Measurements from ENCODE around the gene NALCN. TPM values are rescaled to one million over a fixed set of nuclear protein-coding genes. Genes with fewer than 3 reads are reported as not detected.

NALCN gene
- total and polyA plus RNA-seq, 10 donors: 0.02 to 0.13 (median 0.09) TPM; not detected in 2

- no peak for TF ChIP-seq CTCF (IDR thresholded peaks at IDR 0.05 in 8 of 11, conservative IDR thresholded peaks at IDR 0.05 in 3 of 11)
- Histone ChIP-seq H3K4me3 (no peak overlapping the region), H3K36me3 (no peaks in the 10 kb centered on the region), H3K27ac (no peak overlapping the region), H3K9me3 (peaks cover 0 to 4% (median under 1%) of the 10 kb centered on the region in 8 donors), H3K27me3 (replicated peaks in 1 of 7) (no peaks in the 10 kb centered on the region), H3K4me1 (no peaks in the 10 kb centered on the region)
- 19 to 25% (median 20%) methylated on average over 5 of the region's 5 CpGs for WGBS, 5 donors
- DNase-seq: no peak
- intact Hi-C loops (cut with DNase I; ENCODE audit: low total_unique reads): no loop called here
These were observed 126.5 kb downstream of the NALCN start for GRCh38 chr13:101289764-101290163.

GRCh38 chr13:101283782-101284181 is 132.5 kb downstream of the NALCN start:
- intact Hi-C loops (cut with DNase I; ENCODE audit: low total_unique reads): no loop called here
- no peaks in the 10 kb centered on the region for H3K4me1 ChIP-seq
- 78 to 92% (median 88%) methylated on average over 3 of the region's 3 CpGs for WGBS, 5 donors

GRCh38 chr13:101272886-101273285 is 143.4 kb downstream of the NALCN start:
- no peak for DNase-seq
- no peaks in the 10 kb centered on the region for H3K4me1 ChIP-seq
- H3K27ac ChIP-seq: no peak overlapping the region
- no peaks in the 10 kb centered on the region for H3K36me3 ChIP-seq
- 82 to 87% (median 84%) methylated on average over 9 of the region's 9 CpGs for WGBS, 5 donors
- intact Hi-C loops (cut with DNase I; ENCODE audit: low total_unique reads): no loop called here
- H3K4me3 ChIP-seq: no peak overlapping the region
- no peaks in the 10 kb centered on the region for H3K27me3 ChIP-seq (replicated peaks in 1 of 7)
- TF ChIP-seq POLR2AphosphoS5 (IDR thresholded peaks at IDR 0.05): no peak
- no peak for TF ChIP-seq POLR2A (IDR thresholded peaks at IDR 0.05)
- no peak for TF ChIP-seq CTCF (IDR thresholded peaks at IDR 0.05 in 8 of 11, conservative IDR thresholded peaks at IDR 0.05 in 3 of 11)
- H3K9me3 ChIP-seq: no peaks in the 10 kb centered on the region

More at GRCh38 chr13:101283782-101284181, 132.5 kb downstream of the NALCN start:
- Histone ChIP-seq H3K27me3 (replicated peaks in 1 of 7) (no peaks in the 10 kb centered on the region), H3K9me3 (no peaks in the 10 kb centered on the region), H3K27ac (no peak overlapping the region), H3K36me3 (no peaks in the 10 kb centered on the region), H3K4me3 (no peak overlapping the region)
- DNase-seq: no peak
- TF ChIP-seq CTCF (IDR thresholded peaks at IDR 0.05 in 8 of 11, conservative IDR thresholded peaks at IDR 0.05 in 3 of 11) (no peak), POLR2A (IDR thresholded peaks at IDR 0.05) (no peak), POLR2AphosphoS5 (IDR thresholded peaks at IDR 0.05) (no peak)

GRCh38 chr13:101271681-101272245 is 144.5 kb downstream of the NALCN start:
- H3K4me1 ChIP-seq: no peaks in the 10 kb centered on the region
- H3K27ac ChIP-seq: no peak overlapping the region
- intact Hi-C loops (cut with DNase I; ENCODE audit: low total_unique reads): no loop called here
- no peaks in the 10 kb centered on the region for H3K9me3 ChIP-seq
- WGBS, 5 donors: 83 to 93% (median 92%) methylated on average over 11 of the region's 11 CpGs
- DNase-seq: no peak
- no peaks in the 10 kb centered on the region for H3K36me3 ChIP-seq
- TF ChIP-seq POLR2AphosphoS5 (IDR thresholded peaks at IDR 0.05) (no peak), CTCF (IDR thresholded peaks at IDR 0.05 in 8 of 11, conservative IDR thresholded peaks at IDR 0.05 in 3 of 11) (no peak), POLR2A (IDR thresholded peaks at IDR 0.05) (no peak)
- no peak overlapping the region for H3K4me3 ChIP-seq
- no peaks in the 10 kb centered on the region for H3K27me3 ChIP-seq (replicated peaks in 1 of 7)
